RWPE2 (cell line): ENCODE results near the gene GNL1.
"Not testable (repeated sequence)": the region's sequence is repeated elsewhere in the genome, so short reads cannot be mapped to it uniquely, and the experiment has no call there.

Experiments used
- ATAC-seq: fragments of 200-7000 bp; cut with Tn5 transposase; 3 replicates; pipeline ENCODE4 v1.9.1; 2021; ENCODE audit warnings: low read depth
- DNase-seq: peaks from one replicate; pipeline ENCODE4 v3.0.0-alpha.2; 2020; ENCODE audit warnings: low spot score
- H3K27ac ChIP-seq: fragments of 450-650 bp; 2 replicates; pipeline ENCODE4 v1.5.1; 2017; ENCODE audit warnings: mild to moderate bottlenecking; ENCODE audit not compliant: poor library complexity, severe bottlenecking
- H3K27me3 ChIP-seq: fragments of 250-450 bp; sonication (Bioruptor Pico); 2 replicates; pipeline ENCODE4 v1.5.1; 2021; ENCODE audit warnings: mild to moderate bottlenecking, moderate library complexity; ENCODE audit not compliant: insufficient read depth, poor library complexity, severe bottlenecking
- H3K36me3 ChIP-seq: fragments of 250-450 bp; sonication (Bioruptor Pico); 2 replicates; pipeline ENCODE4 v1.5.1; 2020; ENCODE audit warnings: low read depth, mild to moderate bottlenecking, moderate library complexity
- H3K4me1 ChIP-seq: fragments of 250-450 bp; sonication (Bioruptor Pico); 2 replicates; pipeline ENCODE4 v1.5.1; 2021; ENCODE audit warnings: mild to moderate bottlenecking, moderate library complexity; ENCODE audit not compliant: insufficient read depth, poor library complexity, severe bottlenecking
- H3K4me3 ChIP-seq: fragments of 250-450 bp; sonication (Bioruptor Pico); 2 replicates; pipeline ENCODE4 v1.5.1; 2021; ENCODE audit warnings: mild to moderate bottlenecking, moderate library complexity; ENCODE audit not compliant: severe bottlenecking
- H3K9me3 ChIP-seq: fragments of 250-450 bp; sonication (Bioruptor Pico); 2 replicates; pipeline ENCODE4 v1.5.1; 2021; ENCODE audit warnings: mild to moderate bottlenecking, moderate library complexity; ENCODE audit not compliant: severe bottlenecking
- TF ChIP-seq, protein P1 (sequence below): fragments of 450-650 bp; IDR thresholded peaks from one replicate; pipeline ENCODE4 v1.5.1; 2017; ENCODE audit warnings: mild to moderate bottlenecking, moderate library complexity; ENCODE audit not compliant: poor library complexity, severe bottlenecking

GNL1 gene

DNA sequence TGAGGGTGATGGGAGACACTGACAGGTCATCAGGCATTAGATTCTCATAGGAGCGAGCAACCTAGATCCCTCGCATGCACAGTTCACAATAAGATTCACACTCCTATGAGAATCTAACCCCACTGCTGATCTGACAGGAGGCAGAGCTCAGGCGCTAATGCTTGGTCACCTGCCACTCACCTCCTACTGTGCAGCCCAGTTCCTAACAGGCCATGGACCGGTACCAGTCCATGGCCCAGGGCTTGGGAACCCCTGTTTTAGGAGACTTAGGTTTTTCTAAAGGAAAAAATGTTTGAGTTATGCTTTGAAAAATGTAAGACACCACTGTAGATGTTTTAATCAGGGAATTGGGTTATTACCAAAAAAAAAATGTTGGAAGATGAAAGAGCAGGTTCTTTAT is 60.3 kb downstream of the GNL1 start:
- no peak for ATAC-seq
- no peak for DNase-seq
- H3K4me3 ChIP-seq, result no peak overlapping the region
- H3K36me3 ChIP-seq, result peaks cover 26% of the 10 kb centered on the region
- peak overlapping the region; percentile 3 for H3K27ac ChIP-seq
- H3K27me3 ChIP-seq, result no peaks in the 10 kb centered on the region
- peaks cover 17% of the 10 kb centered on the region for H3K4me1 ChIP-seq
- no peaks in the 10 kb centered on the region for H3K9me3 ChIP-seq
- TF ChIP-seq, protein P1, sequence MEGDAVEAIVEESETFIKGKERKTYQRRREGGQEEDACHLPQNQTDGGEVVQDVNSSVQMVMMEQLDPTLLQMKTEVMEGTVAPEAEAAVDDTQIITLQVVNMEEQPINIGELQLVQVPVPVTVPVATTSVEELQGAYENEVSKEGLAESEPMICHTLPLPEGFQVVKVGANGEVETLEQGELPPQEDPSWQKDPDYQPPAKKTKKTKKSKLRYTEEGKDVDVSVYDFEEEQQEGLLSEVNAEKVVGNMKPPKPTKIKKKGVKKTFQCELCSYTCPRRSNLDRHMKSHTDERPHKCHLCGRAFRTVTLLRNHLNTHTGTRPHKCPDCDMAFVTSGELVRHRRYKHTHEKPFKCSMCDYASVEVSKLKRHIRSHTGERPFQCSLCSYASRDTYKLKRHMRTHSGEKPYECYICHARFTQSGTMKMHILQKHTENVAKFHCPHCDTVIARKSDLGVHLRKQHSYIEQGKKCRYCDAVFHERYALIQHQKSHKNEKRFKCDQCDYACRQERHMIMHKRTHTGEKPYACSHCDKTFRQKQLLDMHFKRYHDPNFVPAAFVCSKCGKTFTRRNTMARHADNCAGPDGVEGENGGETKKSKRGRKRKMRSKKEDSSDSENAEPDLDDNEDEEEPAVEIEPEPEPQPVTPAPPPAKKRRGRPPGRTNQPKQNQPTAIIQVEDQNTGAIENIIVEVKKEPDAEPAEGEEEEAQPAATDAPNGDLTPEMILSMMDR, result no peak

DNA sequence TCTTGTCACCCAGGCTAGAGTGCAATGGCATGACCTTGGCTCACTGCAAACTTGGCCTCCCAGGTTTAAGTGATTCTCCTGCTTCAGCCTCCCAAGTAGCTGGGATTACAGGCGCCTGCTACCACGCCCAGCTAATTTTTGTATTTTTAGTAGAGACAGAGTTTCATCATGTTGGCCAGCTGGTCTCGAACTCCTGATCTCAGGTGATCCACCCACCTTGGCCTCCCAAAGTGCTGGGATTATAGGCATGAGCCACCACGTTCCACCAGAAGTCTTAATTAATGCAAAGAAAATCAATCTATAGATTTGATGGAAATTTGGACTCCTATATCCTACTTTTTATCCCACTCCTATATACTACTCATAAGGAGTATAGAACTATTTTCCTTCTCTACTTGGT is 61.2 kb downstream of the GNL1 start:
- not testable (repeated sequence) for H3K27me3 ChIP-seq, ATAC-seq

DNA sequence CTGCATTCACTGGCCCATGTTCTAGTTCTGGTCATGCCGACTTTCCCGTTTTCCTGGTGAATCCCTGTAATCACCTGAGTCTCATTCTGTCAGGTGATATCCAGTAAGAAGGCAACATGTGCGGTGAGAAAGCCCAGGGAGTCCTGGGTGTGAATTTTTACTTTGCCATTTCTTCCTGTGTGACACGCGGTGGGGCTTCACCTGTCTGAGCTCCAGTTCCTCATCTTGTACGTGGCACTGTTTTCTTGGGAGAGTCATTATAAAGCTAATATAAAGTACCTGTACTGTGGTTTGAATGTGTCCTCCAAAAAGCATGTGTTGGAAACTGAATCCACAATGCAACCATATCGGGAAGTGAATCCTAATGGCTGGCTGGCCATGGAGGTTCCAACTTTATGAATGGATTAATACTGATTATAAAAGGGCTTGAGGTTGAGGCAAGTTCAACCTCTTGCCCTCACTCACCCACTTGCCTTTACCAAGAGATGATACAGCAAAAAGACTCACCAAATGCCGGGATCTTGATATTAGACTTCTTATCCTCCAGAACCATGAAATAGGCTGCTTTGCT is 61.9 kb downstream of the GNL1 start:
- peaks cover 14% of the 10 kb centered on the region for H3K4me1 ChIP-seq
- H3K27me3 ChIP-seq, result no peaks in the 10 kb centered on the region
- no peak overlapping the region for H3K27ac ChIP-seq
- TF ChIP-seq, protein P1, result no peak
- H3K4me3 ChIP-seq, result no peak overlapping the region
- peaks cover 35% of the 10 kb centered on the region for H3K36me3 ChIP-seq
- DNase-seq, result no peak
- no peak for ATAC-seq
- H3K9me3 ChIP-seq, result no peaks in the 10 kb centered on the region

More for the DNA sequence above, 61.2 kb downstream of the GNL1 start:
- DNase-seq, H3K9me3 ChIP-seq, H3K27ac ChIP-seq, H3K4me3 ChIP-seq: not testable (repeated sequence)
- Histone ChIP-seq H3K36me3 (peaks cover 35% of the 10 kb centered on the region), H3K4me1 (peaks cover 14% of the 10 kb centered on the region)

DNA sequence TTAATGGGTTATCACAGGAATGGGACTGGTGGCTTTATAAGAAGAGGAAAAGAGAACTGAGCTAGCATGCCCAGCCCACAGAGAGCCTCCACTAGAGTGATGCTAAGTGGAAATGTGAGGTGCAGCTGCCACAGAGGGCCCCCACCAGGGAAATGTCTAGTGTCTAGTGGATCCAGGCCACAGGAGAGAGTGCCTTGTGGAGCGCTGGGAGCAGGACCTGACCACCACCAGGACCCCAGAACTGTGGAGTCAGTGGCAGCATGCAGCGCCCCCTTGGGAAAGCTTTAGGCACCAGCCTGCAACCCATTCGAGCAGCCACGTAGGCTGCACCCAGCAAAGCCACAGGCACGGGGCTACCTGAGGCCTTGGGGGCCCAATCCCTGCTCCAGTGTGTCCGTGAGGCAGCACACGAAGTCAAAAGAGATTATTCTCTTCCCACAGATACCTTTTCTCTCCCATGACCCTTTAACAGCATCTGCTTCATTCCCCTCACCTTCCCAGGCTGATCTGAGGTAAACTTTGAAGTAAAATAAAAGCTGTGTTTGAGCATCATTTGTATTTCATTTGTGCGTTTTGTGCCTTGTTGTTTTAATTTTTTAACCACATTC is 62.5 kb downstream of the GNL1 start:
- no peaks in the 10 kb centered on the region for H3K27me3 ChIP-seq
- no peaks in the 10 kb centered on the region for H3K9me3 ChIP-seq
- H3K4me3 ChIP-seq, result no peak overlapping the region
- H3K27ac ChIP-seq, result no peak overlapping the region
- peaks cover 18% of the 10 kb centered on the region for H3K4me1 ChIP-seq
- H3K36me3 ChIP-seq, result peaks cover 35% of the 10 kb centered on the region
- DNase-seq (no peak), ATAC-seq (no peak)
- TF ChIP-seq, protein P1, result peak; percentile 18

DNA sequence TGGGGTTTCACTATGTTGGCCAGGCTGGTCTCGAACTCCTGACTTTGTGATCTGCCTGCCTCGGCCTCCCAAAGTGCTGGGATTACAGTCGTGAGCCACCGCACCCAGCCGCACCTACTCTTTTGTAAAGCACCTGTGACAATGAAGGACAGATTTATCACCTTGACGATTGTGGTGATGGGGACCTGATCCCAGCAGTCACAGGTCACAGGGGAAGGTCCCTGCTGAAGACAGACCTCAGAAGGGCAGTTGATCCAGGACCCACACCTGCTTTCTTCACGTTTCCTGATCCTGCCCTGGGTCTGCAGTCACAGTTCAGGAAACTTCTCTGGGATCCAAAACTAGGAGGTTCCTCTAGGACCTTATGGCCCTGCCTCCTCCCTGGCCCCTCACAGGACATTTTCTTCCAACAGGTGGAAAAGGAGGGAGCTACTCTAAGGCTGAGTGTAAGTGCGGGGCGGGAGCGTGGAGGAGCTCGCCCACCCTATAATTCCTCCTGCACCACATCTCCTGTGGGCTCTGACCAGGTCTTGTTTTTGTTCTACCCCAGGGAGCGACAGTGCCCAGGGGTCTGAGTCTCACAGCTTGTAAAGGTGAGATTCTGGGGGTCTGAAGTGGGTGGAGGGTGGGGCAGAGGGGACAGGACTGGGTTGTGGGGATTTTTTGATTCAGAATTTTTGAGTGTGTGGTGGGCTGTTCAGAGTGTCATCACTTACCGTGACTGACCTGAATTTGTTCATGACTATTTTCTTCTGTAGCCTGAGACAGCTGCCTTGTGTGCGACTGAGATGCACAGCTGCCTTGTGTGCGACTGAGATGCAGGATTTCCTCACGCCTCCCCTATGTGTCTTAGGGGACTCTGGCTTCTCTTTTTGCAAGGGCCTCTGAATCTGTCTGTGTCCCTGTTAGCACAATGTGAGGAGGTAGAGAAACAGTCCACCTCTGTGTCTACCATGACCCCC is 64.0 kb downstream of the GNL1 start:
- no peak for ATAC-seq

More for the DNA sequence above, 64.0 kb downstream of the GNL1 start:
- Histone ChIP-seq H3K4me1 (peaks cover 19% of the 10 kb centered on the region), H3K4me3 (no peak overlapping the region), H3K27me3 (no peaks in the 10 kb centered on the region), H3K27ac (no peak overlapping the region), H3K36me3 (peaks cover 35% of the 10 kb centered on the region), H3K9me3 (no peaks in the 10 kb centered on the region)
- TF ChIP-seq, protein P1, result no peak
- no peak for DNase-seq
